Occipital lobe (tissue), 2 donors: Measurements from ENCODE around the gene PES1. TPM values are rescaled to one million over a fixed set of nuclear protein-coding genes. Genes with fewer than 3 reads are reported as not detected.
A peak's percentile ranks its signal among the peaks of the same experiment; 100 is the strongest.
"Not testable (repeated sequence)": the region's sequence is repeated elsewhere in the genome, so short reads cannot be mapped to it uniquely, and the experiment has no call there.

Experiments
- DNase-seq: peaks from one replicate; lab custom pipeline; 2025; lab: John Stamatoyannopoulos, UW
- total RNA-seq: library from RNA; depleted of rRNA; stranded (reverse); fragments of >200 nt; gene quantifications from one replicate; pipeline ENCODE4 v1.2.3, GENCODE V29; 2014

The PES1 gene
- 41.3 TPM for total RNA-seq

- DNase-seq: peak; percentile 94
These were observed at the start of gene PES1 for GRCh38 chr22:30591588-30592359. Gene PES1 (minus strand): TSS chr22:30591910. CDS start chr22:30591833, 77 bp downstream.

DNA sequence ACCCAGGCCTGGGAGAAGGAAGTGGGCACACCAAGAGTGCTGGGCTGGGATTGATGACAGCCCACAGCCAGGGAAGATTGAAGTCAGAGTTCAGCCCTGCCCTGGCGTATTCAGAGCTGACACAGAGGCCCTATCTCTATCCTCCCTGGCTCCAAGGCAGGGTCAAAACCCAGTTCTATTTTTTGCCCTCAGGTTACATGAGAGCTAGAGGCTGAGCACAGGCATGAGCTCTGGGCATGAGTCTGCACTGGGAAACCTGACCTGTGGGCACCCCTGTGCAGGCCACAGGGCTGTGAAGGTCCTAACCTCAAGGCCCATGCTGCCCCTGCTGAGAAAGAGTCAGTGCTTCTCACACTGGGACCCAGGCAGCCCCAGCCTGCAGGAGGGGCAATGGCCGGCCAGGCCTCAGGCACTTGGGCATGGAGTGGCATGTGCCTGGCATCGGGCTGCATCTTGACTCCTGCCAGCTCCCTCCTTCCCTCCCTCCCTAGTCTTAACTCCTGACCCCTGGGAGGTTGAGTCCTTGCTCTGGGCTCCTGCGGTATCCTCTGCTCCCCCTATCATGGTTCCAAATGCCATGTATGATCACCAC lies 49.2 kb upstream of the PES1 start:
- no peak for DNase-seq

DNA sequence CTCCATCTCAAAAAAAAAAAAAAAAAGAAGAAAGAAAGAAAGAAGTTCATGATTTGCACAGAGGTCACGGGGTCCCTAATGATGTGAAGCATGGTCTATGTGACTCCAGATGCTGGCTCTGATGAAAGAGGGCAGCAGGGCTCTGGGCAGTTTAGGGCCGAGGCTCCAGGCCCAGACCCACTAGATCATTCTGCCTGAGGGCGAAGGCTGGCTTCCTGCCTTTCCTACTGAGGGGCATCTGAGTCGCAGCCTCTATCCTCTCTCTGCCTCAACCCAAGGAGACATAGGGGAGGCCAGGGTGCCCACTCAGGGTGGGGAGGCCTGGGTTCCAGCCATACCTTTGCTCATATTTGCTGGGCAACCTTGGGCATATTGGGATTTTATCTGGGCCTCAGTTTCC lies 48.7 kb upstream of the PES1 start:
- no peak for DNase-seq

DNA sequence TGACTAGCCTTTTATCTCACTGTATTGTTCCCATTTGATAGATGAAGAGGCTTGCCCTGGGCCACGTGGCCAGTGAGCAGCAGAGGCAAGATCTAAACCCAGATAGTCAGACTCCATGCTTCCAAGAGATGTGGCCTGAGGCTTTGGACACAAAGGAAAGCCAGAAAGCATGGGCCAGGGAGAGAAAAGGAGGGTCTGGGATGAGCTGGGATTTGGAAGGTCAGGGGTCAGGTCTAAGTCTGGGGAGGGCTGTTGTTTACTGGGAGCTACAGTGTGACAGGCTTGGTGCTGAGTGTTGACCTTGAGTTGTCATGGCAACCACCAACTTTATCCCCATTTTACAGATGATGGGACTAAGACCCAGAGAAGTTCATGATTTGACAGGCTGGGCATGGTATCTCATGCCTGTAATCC lies 46.0 kb upstream of the PES1 start:
- DNase-seq: no peak

DNA sequence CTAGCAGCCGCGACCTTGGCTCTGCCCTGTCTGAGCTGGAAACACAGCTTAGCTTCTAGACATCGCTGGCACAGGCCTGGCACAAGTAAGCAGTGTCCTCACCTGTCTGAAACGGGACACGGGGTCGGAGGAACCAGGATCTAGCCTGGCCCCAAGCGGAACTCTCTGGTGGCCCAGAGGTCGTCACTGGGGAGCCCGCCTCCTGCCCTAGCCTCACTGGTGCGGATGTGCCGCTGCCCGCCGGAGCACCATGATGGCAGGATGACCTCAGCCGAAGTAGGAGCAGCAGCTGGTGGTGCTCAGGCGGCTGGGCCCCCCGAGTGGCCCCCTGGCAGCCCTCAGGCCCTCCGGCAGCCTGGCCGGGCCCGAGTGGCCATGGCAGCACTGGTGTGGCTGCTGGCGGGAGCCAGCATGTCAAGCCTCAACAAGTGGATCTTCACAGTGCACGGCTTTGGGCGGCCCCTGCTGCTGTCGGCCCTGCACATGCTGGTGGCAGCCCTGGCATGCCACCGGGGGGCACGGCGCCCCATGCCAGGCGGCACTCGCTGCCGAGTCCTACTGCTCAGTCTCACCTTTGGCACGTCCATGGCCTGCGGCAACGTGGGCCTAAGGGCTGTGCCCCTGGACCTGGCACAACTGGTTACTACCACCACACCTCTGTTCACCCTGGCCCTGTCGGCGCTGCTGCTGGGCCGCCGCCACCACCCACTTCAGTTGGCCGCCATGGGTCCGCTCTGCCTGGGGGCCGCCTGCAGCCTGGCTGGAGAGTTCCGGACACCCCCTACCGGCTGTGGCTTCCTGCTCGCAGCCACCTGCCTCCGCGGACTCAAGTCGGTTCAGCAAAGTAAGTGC lies 44.7 kb upstream of the PES1 start:
- DNase-seq: no peak

DNA sequence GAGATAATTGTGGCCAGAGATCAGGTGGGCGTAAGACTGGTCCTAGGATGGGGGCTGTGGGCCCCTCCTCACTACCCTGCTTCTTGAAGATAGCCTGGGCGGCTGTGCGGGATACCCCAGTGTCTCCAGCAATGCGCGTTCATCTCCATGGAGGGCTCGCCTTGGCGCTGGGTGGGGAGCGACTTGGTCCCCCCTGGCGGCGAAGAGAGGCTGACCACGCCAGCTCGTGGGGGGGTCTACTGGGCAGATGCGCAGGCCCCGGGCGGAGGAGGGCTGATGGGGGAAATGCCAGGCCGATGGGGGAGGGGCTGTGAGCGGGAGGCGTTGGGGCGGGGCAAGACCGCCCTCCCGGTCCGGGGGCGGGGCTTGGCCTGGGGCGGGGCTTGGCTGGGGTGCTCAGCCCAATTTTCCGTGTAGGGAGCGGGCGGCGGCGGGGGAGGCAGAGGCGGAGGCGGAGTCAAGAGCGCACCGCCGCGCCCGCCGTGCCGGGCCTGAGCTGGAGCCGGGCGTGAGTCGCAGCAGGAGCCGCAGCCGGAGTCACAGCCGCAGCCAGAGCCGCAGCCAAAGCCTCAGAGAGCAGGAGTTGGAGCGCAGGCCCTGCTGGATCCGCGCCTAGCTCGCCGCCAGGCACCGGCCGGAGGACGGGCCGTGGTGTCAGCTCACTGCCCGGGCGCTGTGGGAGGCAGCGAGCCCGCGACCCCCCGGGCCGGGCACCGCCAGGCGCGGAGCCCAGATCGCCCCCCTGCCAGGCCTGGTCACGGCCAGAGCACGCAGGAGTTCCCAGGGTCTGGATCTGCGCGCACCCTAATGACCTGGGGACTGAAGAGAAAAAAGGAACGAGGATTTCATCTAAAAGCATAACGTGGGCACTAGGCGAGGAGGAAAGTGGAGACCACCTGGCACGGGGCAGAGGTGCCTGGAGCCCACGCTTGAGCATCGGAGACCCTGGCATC lies 43.8 kb upstream of the PES1 start, which contains the start of gene SLC35E4:
Gene SLC35E4, plus strand, starts transcription at position 509 of the 953 bp plus-strand sequence. CDS start 670 bp downstream, outside the sequence.
- DNase-seq: peak; percentile 95

GRCh38 chr22:30634471-30635233 lies 42.9 kb upstream of the PES1 start:
- peak; percentile 87 for DNase-seq

DNA sequence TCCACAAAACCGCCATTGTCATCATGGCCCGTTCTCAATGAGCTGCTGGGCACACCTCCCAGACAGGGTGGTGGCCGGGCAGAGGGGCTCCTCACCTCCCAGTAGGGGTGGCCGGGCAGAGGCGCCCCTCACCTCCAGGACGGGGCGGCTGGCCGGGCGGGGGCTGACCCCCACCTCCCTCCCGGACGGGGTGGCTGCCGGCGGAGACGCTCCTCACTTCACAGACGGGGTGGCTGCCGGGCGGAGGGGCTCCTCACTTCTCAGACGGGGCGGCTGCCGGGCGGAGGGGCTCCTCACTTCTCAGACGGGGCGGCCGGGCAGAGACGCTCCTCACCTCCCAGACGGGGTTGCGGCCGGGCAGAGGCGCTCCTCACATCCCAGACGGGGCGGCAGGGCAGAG lies 39.8 kb upstream of the PES1 start:
- DNase-seq: not testable (repeated sequence)

- no peak for DNase-seq
These were observed 36.8 kb upstream of the PES1 start for GRCh38 chr22:30628491-30628890.

DNA sequence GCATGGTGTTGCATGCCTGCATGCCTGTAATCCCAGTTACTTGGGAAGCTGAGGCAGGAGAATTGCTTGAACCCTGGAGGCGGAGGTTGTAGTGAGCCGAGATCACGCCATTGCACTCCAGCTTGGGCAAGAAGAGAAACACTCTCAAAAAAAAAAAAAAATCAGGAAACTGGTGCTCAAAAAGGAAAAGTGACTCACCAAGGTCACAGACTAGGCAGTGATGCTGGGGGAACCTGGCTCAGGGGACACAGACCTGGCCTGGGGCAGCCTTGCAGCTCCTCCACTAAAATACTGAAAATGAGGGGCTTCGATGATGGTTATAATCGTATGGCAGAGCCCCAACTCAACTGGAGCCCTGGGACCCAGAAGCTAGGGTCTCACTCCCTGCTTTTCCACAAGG lies 35.8 kb upstream of the PES1 start:
- no peak for DNase-seq

- DNase-seq: no peak
These were observed 34.7 kb upstream of the PES1 start for GRCh38 chr22:30626413-30626812.

- not testable (repeated sequence) for DNase-seq
These were observed 28.2 kb upstream of the PES1 start for GRCh38 chr22:30619909-30620308.

DNA sequence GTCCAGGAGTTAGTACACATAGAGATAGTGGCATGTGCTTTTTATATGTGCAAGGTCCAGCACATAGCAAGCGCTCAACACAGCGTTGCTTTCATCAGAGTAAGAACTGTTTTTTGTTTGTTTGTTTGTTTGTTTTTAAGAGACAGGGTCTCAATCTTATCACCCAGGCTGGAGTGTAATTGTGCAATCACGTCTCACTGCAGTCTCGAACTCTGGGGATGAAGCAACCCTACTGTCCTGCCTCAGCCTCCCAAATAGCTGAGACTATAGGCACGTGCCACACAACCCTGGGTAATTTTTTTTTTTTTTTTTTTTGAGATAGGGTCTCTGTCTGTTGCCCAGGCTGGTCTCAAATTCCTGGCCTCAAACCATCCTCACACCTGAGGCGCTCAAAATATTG lies 26.1 kb upstream of the PES1 start:
- DNase-seq: no peak

- DNase-seq: no peak
These were observed 23.8 kb upstream of the PES1 start for GRCh38 chr22:30615543-30615954.

- no peak for DNase-seq
These were observed 23.2 kb upstream of the PES1 start for GRCh38 chr22:30614879-30615278.

DNA sequence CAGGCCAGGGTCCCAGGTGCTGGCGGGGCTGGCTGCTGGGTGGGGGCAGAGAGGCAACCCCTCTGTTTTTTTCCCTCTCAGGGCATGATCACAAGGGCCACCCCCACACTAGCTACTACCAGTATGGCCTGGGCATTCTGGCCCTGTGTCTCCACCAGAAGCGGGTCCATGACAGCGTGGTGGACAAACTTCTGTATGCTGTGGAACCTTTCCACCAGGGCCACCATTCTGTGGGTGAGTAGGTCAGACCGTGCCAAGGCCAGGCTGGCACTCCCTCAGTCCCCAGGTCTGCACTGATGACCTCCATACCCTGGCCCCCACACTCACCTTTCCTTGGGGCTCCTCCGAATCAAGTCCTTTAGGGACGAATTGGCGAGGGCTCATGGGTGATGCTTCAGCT lies 22.6 kb upstream of the PES1 start:
- DNase-seq: no peak

GRCh38 chr22:30612789-30613188 lies 21.1 kb upstream of the PES1 start:
- no peak for DNase-seq

- no peak for DNase-seq
These were observed 19.5 kb upstream of the PES1 start for GRCh38 chr22:30611197-30611596.

GRCh38 chr22:30610299-30610698 lies 18.6 kb upstream of the PES1 start:
- no peak for DNase-seq
